ENCODE results near the gene STH.
"Not testable (repeated sequence)": the region's sequence is repeated elsewhere in the genome, so short reads cannot be mapped to it uniquely, and the experiment has no call there.

STH gene, protein sequence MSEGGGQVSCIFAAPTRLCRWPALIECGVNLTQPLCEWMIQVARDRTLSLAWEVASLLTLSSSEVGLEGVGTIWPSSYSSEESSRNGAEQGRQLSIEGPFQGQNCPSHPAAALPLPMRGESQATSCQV

DNA sequence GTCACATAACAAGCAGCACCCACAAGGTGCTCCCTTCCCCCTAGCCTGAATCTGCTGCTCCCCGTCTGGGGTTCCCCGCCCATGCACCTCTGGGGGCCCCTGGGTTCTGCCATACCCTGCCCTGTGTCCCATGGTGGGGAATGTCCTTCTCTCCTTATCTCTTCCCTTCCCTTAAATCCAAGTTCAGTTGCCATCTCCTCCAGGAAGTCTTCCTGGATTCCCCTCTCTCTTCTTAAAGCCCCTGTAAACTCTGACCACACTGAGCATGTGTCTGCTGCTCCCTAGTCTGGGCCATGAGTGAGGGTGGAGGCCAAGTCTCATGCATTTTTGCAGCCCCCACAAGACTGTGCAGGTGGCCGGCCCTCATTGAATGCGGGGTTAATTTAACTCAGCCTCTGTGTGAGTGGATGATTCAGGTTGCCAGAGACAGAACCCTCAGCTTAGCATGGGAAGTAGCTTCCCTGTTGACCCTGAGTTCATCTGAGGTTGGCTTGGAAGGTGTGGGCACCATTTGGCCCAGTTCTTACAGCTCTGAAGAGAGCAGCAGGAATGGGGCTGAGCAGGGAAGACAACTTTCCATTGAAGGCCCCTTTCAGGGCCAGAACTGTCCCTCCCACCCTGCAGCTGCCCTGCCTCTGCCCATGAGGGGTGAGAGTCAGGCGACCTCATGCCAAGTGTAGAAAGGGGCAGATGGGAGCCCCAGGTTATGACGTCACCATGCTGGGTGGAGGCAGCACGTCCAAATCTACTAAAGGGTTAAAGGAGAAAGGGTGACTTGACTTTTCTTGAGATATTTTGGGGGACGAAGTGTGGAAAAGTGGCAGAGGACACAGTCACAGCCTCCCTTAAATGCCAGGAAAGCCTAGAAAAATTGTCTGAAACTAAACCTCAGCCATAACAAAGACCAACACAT lies at the start of gene STH:
Gene STH (plus strand): TSS at position 264 of the 913 bp plus-strand sequence. CDS start 30 bp downstream, at position 294.
- no peak for DNase-seq (ENCODE audit: low read depth)

DNA sequence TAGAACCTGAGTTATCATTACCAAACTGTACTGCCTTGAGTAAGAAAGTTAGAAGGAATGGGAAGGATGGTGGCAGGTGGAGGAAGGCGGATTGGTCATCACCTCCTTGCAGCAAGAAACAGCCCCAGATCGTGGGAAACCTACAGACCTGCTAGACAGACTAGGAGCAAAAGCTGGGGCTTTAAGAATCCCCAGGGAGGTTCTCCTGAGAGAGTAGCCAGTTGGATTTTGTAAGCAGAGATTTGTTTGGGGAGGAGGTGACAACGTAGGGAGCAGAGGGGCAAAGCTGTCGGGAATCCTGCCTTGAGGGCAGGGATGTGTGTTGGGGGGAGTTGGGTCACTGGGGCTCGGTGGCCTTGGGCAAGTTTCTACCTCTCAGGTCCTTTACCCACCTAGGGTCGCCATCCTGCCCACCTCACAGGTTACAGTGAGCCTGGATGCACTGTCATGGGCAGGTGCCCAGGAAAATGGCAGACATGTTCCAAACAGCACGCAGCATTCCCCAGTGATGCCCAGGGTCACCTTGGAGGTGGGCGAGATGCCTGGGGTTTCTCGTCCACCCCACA lies 49.2 kb upstream of the STH start:
- no peak for DNase-seq (ENCODE audit: low read depth)

DNA sequence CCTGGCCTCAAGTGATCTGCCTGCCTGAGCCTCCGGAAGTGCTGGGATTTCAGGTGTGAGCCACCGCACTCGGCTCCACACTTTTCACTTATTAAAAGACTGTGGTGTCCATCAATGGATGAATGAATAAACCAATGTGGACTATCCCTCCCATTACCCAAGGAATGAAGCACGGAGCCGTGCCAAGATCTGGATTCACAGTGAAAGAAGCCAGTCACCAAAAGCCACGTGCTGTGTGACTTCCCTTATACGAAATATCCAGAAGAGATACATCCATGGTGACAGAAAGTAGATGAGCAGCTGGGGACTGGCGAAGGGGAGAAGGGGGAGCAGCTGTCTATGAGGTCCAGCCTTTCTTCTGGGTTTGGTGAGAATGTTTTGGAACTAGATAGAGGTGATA lies 48.2 kb upstream of the STH start:
- DNase-seq (ENCODE audit: low read depth): no peak

DNA sequence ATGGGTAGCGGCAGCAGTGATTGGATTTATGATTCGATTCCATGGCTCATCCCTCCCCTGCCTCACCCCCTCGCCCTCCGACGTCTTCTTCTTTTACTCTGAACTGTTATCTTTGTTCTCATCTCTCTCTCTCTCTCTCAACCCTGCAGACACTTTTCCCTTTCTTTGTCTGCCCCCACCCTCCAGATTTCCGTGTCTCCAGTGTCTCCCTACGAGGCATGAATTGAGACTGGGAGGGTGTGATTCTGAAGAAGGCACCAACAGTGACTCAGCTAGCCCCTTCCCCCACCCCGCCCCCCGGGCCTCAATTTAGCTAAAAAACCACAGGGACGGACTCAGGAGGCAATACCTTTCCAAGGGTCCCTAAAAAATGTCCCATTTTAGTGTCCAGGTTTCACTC lies 47.6 kb upstream of the STH start:
- no peak for DNase-seq (ENCODE audit: low read depth)

DNA sequence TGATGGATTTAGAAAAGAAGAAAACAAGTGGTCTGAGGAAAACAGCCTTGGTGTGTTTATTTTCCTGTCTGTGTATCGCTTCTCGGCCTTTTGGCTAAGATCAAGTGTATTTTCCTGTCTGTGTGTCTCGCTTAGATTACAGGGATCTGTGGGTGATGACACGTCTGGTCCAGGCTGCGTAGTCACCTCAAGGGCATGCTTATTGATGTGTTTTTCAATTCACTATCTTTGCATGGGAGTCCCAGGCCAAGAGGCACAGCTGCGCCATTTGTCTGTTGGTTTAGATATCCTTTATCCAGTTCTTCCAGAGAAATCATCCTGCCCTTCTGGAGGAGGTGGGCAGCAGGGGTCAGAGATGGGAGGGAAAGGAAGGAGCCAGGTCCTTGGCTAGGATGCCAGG lies 47.1 kb upstream of the STH start:
- DNase-seq (ENCODE audit: low read depth): no peak

DNA sequence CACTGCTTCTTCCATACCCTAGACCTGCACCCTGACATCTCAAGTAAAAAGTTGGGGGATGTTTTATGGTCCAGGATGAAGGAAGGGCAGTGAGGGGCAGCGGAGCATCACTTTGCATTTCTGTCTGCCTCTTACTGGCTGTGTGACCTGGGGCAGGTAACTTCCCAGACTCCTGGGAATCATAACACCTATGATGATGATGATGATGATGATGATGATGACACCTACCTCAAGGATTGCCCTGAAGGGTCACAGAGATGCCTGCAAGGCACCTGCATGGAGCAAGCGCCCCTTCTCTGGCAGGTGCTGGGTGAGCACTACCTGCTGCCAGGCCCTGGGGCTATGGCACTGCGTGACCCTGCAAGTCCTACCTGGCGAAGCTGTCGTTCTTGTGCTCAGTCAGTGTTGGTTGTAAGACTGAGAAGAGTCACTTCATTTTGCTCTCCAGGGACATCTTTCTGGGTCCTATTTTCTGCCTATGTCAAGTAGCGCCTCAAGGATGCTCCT lies 46.2 kb upstream of the STH start:
- DNase-seq (ENCODE audit: low read depth): no peak

DNA sequence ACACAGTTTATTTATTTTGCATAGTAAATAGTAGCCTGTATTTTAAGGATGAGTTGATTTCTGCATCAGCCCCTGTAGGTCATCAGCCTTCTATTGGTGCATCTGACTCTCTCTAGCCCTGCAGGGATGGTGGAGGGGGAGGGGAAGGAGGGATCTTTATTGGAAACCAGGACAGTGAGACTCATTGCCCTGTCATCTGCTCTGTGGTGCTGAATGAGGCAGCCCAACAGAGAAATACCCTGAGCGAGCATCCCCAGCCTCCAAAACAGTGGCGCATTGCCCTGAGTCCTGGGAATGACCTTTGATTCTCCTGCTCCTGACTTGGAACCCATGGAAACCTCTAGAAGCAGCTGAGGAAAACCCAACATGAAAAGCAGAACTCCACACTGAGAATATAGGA lies 45.5 kb upstream of the STH start:
- DNase-seq (ENCODE audit: low read depth): no peak

DNA sequence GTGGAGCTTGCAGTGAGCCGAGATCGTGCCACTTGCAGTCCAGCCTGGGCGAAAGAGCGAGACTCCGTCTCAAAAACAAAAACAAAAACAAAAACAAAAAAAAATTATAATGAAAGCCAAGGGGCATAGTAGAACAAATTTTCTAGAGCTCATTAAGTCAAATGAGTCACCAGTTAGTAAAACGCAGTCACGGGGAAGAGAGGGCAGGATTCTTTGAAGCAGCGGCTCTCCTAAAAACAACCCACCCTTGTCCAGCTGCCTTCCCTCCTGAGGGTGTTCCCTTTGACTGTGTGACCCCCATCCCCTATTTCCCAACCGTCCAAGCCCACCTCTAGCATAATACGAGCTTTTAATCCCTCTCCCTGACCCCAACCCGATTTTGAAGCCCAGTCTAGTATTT lies 44.1 kb upstream of the STH start:
- no peak for DNase-seq (ENCODE audit: low read depth)

DNA sequence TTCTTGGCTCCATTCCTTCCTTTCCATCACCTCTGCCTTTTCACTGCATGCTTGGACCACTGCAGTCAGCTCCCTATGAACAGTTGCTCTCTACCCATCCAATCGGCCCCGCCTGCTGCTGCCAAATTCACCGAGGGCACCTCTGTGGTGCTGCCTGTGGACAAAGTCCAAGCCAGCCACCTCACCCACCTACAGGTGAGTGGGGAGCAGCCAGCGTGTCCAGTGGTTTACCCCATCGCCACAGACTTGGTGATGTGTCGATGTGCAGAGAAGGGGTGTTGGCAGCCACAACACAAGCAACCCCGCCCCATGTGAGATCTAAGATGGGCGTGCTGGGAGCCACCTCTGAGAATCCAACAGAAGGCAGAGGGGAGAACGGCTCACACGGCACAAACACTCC lies 43.7 kb upstream of the STH start:
- DNase-seq (ENCODE audit: low read depth): no peak

DNA sequence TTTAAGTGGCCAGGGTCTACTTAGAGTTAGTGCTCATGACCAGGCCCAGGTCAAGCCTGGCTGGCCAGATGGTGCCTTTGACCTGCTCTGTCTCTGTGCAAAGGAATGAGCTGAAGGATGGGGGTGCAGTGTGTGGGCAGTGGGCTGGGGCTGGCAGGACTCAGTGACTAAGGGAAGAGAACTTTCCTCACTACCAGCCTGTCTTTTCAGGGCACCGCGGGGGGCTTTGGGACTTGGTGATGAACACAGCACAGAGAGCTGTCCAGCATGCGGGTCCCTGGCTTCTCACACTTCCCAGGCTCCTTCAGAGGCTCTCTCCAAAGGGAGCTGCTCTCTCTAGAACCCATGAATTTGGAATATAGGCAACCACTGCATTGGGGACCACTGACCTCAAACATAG lies 43.0 kb upstream of the STH start:
- DNase-seq (ENCODE audit: low read depth): no peak

DNA sequence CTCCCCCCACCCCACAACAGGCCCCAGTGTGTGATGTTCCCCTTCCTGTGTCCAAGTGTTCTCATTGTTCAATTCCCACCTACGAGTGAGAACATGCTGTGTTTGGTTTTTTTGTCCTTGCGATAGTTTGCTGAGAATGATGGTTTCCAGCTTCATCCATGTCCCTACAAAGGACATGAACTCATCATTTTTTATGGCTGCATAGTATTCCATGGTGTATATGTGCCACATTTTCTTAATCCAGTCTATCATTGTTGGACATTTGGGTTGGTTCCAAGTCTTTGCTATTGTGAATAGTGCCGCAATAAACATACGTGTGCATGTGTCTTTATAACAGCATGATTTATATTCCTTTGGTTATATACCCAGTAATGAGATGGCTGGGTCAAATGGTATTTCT lies 42.3 kb upstream of the STH start:
- not testable (repeated sequence) for DNase-seq (ENCODE audit: low read depth)

DNA sequence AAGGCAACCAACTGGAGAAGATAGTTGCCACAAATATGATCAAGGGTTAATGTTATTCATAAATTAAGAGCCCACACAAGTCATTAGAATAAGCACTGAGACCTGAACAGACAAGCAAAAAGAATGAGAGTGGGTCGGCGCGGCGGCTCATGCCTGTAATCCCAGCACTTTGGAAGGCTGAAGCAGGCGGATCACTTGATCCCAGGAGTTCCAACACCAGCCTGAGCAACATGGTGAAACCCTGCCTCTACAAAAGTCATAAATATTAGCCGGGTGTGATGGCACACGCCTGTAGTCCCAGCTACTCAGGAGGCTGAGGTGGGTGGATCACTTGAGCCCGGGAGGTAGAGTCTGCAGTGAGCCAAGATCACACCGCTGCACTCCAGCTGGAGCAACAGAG lies 40.7 kb upstream of the STH start:
- no peak for DNase-seq (ENCODE audit: low read depth)

DNA sequence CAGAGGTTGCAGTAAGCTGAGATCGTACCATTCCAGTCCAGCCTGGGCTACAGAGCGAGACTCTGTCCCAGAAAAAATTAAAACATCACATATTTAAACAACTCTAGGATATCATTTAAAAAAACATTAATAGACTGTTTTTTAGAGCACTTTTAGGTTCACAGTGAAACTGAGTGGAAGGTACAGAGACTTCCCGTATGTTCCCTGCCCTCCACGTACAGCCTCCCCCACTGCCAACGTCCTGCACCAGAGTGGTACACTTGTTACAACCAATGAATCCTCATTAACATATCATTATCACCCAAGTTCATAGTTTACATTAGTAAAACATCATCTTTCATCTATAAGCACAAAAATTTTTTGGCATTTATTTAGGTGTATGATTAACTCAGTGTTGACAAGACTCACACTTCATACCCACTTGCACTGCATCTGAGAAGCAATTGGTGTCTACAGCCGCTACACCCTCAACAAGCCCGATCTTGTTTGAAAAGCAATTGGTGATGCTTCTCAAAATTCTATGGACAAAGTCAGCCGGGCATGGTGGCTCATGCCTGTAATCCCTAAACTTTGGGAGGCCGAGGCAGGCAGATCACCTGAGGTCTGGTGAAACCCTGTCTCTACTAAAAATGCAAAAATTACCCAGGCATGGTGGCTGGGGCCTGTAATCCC lies 39.9 kb upstream of the STH start:
- DNase-seq (ENCODE audit: low read depth): no peak

DNA sequence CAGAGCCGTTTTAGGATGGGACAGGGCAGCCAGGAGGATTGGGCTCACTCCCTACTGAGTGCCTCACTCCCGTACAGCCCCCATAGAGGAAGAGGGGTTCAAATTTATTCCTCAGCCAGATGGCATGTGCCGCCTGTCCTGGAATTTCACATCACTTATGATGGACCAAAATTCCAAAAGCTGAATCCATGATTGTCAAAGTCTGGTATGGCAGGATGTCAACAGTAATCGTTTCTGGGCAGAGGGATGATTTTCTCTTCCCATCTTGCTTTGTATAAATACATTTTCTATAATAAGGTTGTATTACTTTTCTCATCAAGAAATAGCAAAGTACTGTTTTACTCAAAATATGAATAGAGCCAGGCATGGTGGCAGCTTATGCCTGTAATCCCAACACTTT lies 38.7 kb upstream of the STH start:
- no peak for DNase-seq (ENCODE audit: low read depth)

DNA sequence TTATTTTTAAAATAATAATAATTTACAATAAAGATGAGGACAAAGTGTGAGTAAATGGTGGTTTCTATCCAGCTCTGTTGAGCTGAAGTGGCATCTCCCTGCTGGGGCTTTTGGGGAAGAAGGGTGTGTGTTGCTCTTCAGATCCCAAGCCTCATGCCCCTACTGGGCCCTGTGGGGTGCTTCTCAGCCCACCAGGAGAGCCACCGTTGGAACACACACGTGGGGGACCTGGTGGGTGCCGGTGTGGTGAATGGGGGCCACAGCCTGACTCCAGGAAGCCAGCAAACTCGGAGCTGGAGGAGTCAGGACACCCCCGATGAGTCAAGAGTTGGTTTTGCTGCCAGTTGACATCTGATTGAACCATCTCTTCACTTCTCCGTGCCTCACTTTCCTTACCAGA lies 37.8 kb upstream of the STH start:
- no peak for DNase-seq (ENCODE audit: low read depth)

DNA sequence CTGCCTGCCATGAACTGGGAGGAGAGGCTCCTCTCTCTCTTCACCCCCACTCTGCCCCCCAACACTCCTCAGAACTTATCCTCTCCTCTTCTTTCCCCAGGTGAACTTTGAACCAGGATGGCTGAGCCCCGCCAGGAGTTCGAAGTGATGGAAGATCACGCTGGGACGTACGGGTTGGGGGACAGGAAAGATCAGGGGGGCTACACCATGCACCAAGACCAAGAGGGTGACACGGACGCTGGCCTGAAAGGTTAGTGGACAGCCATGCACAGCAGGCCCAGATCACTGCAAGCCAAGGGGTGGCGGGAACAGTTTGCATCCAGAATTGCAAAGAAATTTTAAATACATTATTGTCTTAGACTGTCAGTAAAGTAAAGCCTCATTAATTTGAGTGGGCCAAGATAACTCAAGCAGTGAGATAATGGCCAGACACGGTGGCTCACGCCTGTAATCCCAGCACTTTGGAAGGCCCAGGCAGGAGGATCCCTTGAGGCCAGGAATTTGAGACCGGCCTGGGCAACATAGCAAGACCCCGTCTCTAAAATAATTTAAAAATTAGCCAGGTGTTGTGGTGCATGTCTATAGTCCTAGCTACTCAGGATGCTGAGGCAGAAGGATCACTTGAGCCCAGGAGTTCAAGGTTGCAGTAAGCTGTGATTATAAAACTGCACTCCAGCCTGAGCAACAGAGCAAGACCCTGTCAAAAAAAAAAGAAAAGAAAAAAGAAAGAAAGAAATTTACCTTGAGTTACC lies 36.7 kb upstream of the STH start:
- no peak for DNase-seq (ENCODE audit: low read depth)

DNA sequence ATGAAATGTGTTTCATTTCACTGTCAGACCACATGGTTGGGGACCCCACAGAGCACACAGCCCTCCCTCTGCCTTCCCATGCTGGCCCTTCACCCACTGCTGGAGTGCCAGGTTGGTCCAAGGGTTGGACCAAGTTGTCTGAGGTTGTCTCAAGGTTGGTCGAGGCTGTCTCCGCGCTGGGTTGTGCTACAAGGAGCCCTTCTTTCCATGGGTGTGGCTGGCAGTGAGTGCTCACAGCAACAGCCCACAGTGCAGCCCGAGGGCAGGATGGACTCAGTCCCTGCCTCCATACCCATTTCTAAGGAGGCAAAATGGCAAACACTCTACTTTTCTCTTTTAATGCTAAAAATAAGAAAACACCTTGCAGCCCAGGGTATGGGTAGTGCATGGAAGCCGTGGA lies 35.8 kb upstream of the STH start:
- DNase-seq (ENCODE audit: low read depth): no peak

DNA sequence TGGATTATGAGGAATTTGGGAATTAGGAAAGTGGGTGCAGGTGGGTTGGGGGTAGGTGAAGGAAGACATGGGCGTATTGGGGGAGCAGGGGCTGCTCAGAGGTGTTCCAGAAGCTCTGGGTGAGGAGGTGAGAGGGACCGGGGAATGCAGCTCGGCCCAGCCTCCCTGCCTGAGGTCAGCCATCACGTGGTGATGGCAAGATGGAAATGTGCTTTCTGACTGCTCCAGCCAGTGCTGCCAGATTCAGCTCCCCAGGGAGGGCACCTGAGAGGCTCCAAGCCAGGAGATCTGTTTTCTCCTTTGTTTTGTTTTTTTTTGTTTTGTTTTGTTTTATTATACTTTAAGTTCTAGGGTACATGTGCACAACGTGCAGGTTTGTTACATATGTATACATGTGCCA lies 35.2 kb upstream of the STH start:
- DNase-seq (ENCODE audit: low read depth): no peak

DNA sequence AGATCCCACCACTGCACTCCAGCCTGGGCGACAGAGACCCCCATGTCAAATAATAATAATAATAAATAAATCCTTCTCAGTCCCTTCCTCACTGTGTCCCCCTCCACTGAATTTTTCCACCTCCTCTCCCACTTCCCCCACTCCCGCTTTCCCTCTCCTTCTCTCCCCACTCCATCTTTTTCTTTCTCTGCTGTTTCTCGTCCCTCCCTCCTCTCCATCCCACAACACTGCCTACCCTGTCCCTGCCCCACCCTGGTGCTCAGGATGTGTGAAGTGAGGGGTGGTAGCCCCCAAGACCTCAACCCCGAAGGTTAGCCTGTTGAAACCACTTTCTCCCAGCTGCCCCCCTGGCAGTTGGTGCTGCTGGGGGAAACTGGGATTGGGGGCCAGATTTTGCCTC lies 34.4 kb upstream of the STH start:
- DNase-seq (ENCODE audit: low read depth): no peak

DNA sequence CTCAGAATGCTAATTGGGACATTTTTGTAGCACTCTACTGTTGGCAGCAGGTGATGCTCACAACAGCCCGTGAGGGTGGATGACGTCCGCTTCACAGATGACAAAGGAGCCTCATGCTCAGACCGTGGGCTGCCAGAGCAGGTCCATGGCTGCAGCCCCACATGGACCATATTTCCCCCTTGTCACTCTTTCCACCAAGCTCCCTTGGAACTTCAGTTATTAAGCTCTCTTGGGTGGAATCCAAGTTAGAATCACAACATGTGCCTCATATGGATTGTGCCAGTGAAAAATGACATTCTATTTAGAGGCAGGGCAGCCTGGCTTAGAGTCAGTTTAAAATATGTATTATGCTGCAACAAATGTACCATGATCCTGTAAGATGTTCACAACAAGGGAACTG lies 33.2 kb upstream of the STH start:
- no peak for DNase-seq (ENCODE audit: low read depth)

DNA sequence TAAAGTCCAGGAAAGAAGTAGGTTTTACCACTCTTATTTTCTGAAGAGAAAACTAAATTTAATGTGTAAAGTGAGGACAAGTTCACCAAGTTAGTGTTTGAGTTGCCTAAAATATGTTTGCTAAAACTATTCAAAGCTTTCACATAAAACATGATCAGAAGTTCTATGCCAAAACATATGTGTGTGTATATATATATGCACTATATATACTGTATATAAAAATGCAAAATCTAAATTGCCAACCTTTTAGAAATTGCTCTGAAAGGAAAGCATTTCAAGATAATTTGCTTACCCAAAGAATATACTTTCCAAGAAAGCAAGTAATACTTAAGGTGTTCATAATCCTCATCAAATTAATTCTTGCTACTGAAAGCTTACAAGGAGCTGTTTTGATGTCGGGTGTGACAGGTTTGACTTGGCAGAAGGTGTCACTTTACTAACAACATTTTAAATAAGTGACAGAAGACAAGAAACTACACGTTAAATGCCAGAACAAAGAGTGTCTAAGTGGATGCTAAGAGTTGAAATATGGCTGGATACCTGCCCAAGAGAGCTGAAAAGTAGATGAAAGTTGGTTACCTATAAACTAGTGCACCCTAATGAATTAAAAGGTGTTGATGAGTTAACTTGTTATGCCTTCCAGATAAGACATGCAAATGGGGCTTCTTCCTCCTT lies 32.3 kb upstream of the STH start:
- no peak for DNase-seq (ENCODE audit: low read depth)

DNA sequence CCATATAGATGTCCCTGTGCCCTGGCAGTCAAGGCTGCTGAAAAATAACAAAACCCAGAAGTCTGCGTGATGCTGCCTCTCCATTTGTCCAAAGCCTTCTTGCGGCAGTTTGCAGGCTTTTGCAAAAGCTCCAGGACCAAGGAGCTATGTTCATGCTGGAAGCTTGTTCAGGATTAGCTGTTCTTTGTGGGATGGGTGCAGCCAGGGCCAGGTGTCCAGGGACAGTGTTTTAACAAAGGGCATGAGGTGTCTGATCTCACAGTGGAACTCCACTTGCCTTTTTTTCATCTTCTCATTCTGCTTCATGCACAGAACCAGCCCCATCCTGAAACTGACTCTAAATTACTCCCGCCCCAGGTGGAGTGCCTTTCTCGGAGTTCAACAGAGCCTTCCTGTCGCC lies 31.7 kb upstream of the STH start:
- DNase-seq (ENCODE audit: low read depth): no peak

All from fibroblast of gingiva (primary cell).